CD4-positive, alpha-beta T cell (primary cell): ENCODE results near the gene DHDH. TPM values are rescaled to one million over a fixed set of nuclear protein-coding genes. Genes with fewer than 3 reads are reported as not detected.
A peak's percentile ranks its signal among the peaks of the same experiment; 100 is the strongest.
"Not testable (repeated sequence)": the region's sequence is repeated elsewhere in the genome, so short reads cannot be mapped to it uniquely, and the experiment has no call there.

ENCODE experiments used
- ATAC-seq: fragments of 200-7000 bp; cut with Tn5 transposase; one replicate; pipeline ENCODE4 v1.10.0; 2022; ENCODE audit warnings: mild to moderate bottlenecking; ENCODE audit not compliant: poor library complexity
- CTCF ChIA-PET: fragments of 350-600 bp; sonication (Branson Sonifier 250); formaldehyde crosslinking; loops from one replicate; lab custom pipeline; 2021; ENCODE audit warnings: antibody characterized with exemption, inconsistent platforms; lab: Charles Lee
- POLR2A ChIA-PET: fragments of 350-600 bp; sonication (Branson Sonifier 250); formaldehyde crosslinking; loops from one replicate; lab custom pipeline; 2021; ENCODE audit warnings: antibody characterized with exemption, inconsistent platforms; lab: Charles Lee
- DNase-seq, 14 experiments: peaks; one replicate each; pipeline ENCODE4 v3.0.0-alpha.2; 2013 to 2020; ENCODE audit warnings: mixed read lengths in 2 of 14
- H3K27ac ChIP-seq, 2 donors: one replicate each; pipeline versions ENCODE4 v1.5.1 to v1.7.0; 2013; ENCODE audit warnings: low read length in 2 of 2, low read depth in 1 of 2, mild to moderate bottlenecking in 1 of 2
- H3K27me3 ChIP-seq, 2 experiments: 1 replicate in 1 of 2; 2 replicates in 1 of 2; pipeline versions ENCODE4 v1.6.1 to v1.7.0; 2013; ENCODE audit warnings: low read length in 2 of 2, control low read depth in 1 of 2, mild to moderate bottlenecking in 1 of 2, moderate library complexity in 1 of 2; ENCODE audit not compliant: insufficient read depth in 2 of 2, control insufficient read depth in 1 of 2
- H3K36me3 ChIP-seq: one replicate; pipeline ENCODE4 v1.6.1; 2013; ENCODE audit warnings: low read length, control low read depth; ENCODE audit not compliant: insufficient read depth
- H3K4me1 ChIP-seq: one replicate; pipeline ENCODE4 v1.6.1; 2013; ENCODE audit warnings: low read length, control low read depth; ENCODE audit not compliant: insufficient read depth
- H3K4me3 ChIP-seq: one replicate; pipeline ENCODE4 v1.5.1; 2013; ENCODE audit warnings: mild to moderate bottlenecking, low read length, moderate library complexity
- H3K9me3 ChIP-seq, 2 experiments: 1 replicate in 1 of 2; 2 replicates in 1 of 2; pipeline versions ENCODE4 v1.6.1 to v1.7.0; 2013; ENCODE audit warnings: low read length in 2 of 2, mild to moderate bottlenecking in 2 of 2, control low read depth in 1 of 2, moderate library complexity in 1 of 2; ENCODE audit not compliant: control insufficient read depth in 1 of 2, insufficient read depth in 1 of 2
- H3K27ac Mint-ChIP-seq: one replicate; pipeline ENCODE4 v1.8.0; 2020; ENCODE audit warnings: mixed read lengths
- H3K27me3 Mint-ChIP-seq: one replicate; pipeline ENCODE4 v1.8.0; 2021; ENCODE audit warnings: mixed read lengths
- H3K36me3 Mint-ChIP-seq: one replicate; pipeline ENCODE4 v1.8.0; 2021; ENCODE audit warnings: low read depth, mixed read lengths
- H3K4me1 Mint-ChIP-seq: one replicate; pipeline ENCODE4 v1.8.0; 2021; ENCODE audit warnings: low read depth, mixed read lengths
- H3K4me3 Mint-ChIP-seq: one replicate; pipeline ENCODE4 v1.8.0; 2020; ENCODE audit warnings: mild to moderate bottlenecking, mixed read lengths
- H3K9me3 Mint-ChIP-seq: one replicate; pipeline ENCODE4 v1.8.0; 2020; ENCODE audit warnings: mixed read lengths
- intact Hi-C, 2 experiments: fragments of 100-400 bp; cut with DNase I in 1 of 2; cut with micrococcal nuclease in 1 of 2; formaldehyde crosslinking; loops; one replicate each; pipeline versions ENCODE4 v1.15.1 to v1.9.0; 2023 to 2025; cut with DNase I, micrococcal nuclease
- polyA plus RNA-seq, 2 donors: library from polyadenylated mRNA; unstranded; fragments of 120-200 nt; gene quantifications; one replicate each; pipeline ENCODE4 v1.2.1, GENCODE V29; 2013
- total RNA-seq, 174 experiments: library from RNA in 2 of 174; stranded (reverse) in 2 of 174; gene quantifications; one replicate each; pipeline ENCODE4 v1.2.3 and lab custom pipeline; 2021 to 2026
- TF ChIP-seq, protein P1 (sequence below): fragments of 200-600 bp; IDR thresholded peaks from one replicate; pipeline ENCODE4 v1.8.0; 2022; ENCODE audit warnings: antibody characterized with exemption, mild to moderate bottlenecking

DHDH gene
- total RNA-seq (1 to 10 TPM; 1.1 to 1.8 TPM), total RNA-seq (lab: John Stamatoyannopoulos, UW) (0 to 1.8 (median 0.41) reads per million in 172 experiments)
- 1.1 TPM for polyA plus RNA-seq (2013, experiment 1 of 2)
- polyA plus RNA-seq (2013, experiment 2 of 2): 0.61 TPM

DNA sequence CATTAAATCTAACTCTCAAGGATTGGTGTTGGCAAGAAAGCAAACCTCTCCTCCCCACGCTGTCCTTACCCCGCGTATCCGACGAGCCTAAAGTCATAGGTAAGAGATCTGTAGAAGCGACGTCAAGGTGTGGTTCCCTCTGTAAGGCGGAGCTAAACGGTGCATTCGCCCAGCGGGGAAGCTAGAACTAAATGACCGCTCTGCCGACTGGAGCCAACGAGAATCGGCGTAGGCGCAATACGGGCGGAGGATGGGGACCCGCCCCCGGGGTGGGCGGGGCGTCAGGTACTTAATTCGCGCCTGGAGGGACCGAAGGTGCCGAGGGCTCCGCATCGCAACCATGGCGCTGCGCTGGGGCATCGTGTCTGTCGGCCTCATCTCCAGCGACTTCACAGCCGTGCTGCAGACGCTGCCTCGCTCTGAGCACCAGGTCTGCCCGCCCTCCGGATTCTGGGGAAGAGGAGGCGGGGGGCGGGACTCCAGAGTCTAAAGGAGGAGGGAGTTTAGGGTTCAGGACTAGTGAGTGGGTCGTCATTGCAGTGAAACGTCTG lies at the start of gene DHDH:
Gene DHDH (plus strand): TSS at position 318 of the 551 bp plus-strand sequence. CDS start 23 bp downstream, at position 341.
- no peaks in the 10 kb centered on the region for H3K27me3 Mint-ChIP-seq
- H3K4me1 Mint-ChIP-seq: peaks cover 20% of the 10 kb centered on the region
- peak; percentile 96 for ATAC-seq
- POLR2A ChIA-PET: interaction anchor here (0.7 to 1.9 kb wide), 9 partner anchors 15 to 61 kb away, joined by 3 to 15 read pairs (median 6); partner anchors contain the start of genes FTL, NUCB1, PPP1R15A and RUVBL2
- H3K4me3 Mint-ChIP-seq: peak within 1 kb of the TSS; percentile 82
- no peaks in the 10 kb centered on the region for H3K36me3 Mint-ChIP-seq
- no peaks in the 10 kb centered on the region for H3K9me3 ChIP-seq
- H3K9me3 Mint-ChIP-seq: no peaks in the 10 kb centered on the region
- intact Hi-C loops: loop anchor here in 1 of 2 experiments (2.0 to 5.0 kb wide), 3 partner anchors 33 to 59 kb away; partner anchors contain the start of genes GYS1, NUCB1 and RUVBL2
- no peaks in the 10 kb centered on the region for H3K27me3 ChIP-seq
- H3K4me1 ChIP-seq: peaks cover 14% of the 10 kb centered on the region
- H3K36me3 ChIP-seq: no peaks in the 10 kb centered on the region
- TF ChIP-seq, protein P1, sequence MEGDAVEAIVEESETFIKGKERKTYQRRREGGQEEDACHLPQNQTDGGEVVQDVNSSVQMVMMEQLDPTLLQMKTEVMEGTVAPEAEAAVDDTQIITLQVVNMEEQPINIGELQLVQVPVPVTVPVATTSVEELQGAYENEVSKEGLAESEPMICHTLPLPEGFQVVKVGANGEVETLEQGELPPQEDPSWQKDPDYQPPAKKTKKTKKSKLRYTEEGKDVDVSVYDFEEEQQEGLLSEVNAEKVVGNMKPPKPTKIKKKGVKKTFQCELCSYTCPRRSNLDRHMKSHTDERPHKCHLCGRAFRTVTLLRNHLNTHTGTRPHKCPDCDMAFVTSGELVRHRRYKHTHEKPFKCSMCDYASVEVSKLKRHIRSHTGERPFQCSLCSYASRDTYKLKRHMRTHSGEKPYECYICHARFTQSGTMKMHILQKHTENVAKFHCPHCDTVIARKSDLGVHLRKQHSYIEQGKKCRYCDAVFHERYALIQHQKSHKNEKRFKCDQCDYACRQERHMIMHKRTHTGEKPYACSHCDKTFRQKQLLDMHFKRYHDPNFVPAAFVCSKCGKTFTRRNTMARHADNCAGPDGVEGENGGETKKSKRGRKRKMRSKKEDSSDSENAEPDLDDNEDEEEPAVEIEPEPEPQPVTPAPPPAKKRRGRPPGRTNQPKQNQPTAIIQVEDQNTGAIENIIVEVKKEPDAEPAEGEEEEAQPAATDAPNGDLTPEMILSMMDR: no peak
- H3K27ac Mint-ChIP-seq: peak within 1 kb of the TSS; percentile 77
- H3K4me3 ChIP-seq: peak within 1 kb of the TSS; percentile 63
- CTCF ChIA-PET: interaction anchor here (1.2 to 1.7 kb wide), 2 partner anchors 34 to 38 kb away, joined by 3 to 8 read pairs; partner anchors contain the start of gene NUCB1
- peak; percentile 77 to 96 (median 86) for DNase-seq
- H3K27ac ChIP-seq: peak within 1 kb of the TSS in 1 of 2 donors; percentile 25

DNA sequence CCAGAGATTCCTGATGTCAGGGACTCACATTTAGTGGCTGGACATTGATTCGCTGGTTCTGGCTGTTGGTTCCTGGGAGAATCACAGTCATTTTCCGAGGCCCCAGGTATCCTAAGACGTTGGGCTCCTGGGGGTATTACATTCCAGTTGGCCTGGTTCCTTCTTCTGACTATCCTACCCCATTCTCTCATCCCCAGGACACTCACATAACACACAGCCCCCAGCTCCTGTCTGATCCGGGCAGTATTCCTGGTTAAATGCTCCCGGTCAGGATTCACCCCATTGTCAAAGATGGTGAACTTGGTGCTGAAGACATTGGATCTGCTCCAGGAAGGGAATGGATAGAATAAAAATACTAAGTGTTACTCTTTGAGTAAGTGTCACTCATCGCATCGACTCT lies 49.8 kb upstream of the DHDH start:
- H3K27me3 Mint-ChIP-seq: no peaks in the 10 kb centered on the region

GRCh38 chr19:48887861-48888612 lies 45.5 kb upstream of the DHDH start:
- TF ChIP-seq, protein P1: no peak
- CTCF ChIA-PET: no interaction called here
- Histone ChIP-seq H3K4me3 (no peak overlapping the region), H3K4me1 (no peaks in the 10 kb centered on the region), H3K27ac (no peak overlapping the region), H3K36me3 (no peaks in the 10 kb centered on the region), H3K9me3 (no peaks in the 10 kb centered on the region), H3K27me3 (no peaks in the 10 kb centered on the region)
- intact Hi-C loops: no loop called here
- no peak overlapping the region for H3K27ac Mint-ChIP-seq
- no peak overlapping the region for H3K4me3 Mint-ChIP-seq
- H3K36me3 Mint-ChIP-seq: no peaks in the 10 kb centered on the region
- H3K9me3 Mint-ChIP-seq: no peaks in the 10 kb centered on the region
- H3K4me1 Mint-ChIP-seq: no peaks in the 10 kb centered on the region
- POLR2A ChIA-PET: no interaction called here
- peaks cover 21% of the 10 kb centered on the region for H3K27me3 Mint-ChIP-seq
- no peak for DNase-seq
- no peak for ATAC-seq

More for the DNA sequence above, 49.8 kb upstream of the DHDH start:
- peaks cover under 1% of the 10 kb centered on the region for H3K4me1 Mint-ChIP-seq
- Histone ChIP-seq H3K27me3 (no peaks in the 10 kb centered on the region), H3K36me3 (peaks cover under 1% of the 10 kb centered on the region), H3K27ac (no peak overlapping the region), H3K4me1 (no peaks in the 10 kb centered on the region), H3K4me3 (no peak overlapping the region), H3K9me3 (no peaks in the 10 kb centered on the region)
- no peak for ATAC-seq
- no peak overlapping the region for H3K27ac Mint-ChIP-seq
- no peaks in the 10 kb centered on the region for H3K9me3 Mint-ChIP-seq
- DNase-seq: no peak
- TF ChIP-seq, protein P1: no peak
- H3K4me3 Mint-ChIP-seq: no peak overlapping the region
- ChIA-PET CTCF (no interaction called here), POLR2A (interaction anchor here (1.0 kb wide), 1 partner anchor 12 kb away, joined by 3 read pairs; the partner anchor contains the start of gene PPP1R15A)
- peaks cover 2% of the 10 kb centered on the region for H3K36me3 Mint-ChIP-seq
- intact Hi-C loops: no loop called here

GRCh38 chr19:48889496-48889895 lies 44.0 kb upstream of the DHDH start:
- H3K27ac Mint-ChIP-seq, H3K27ac ChIP-seq, POLR2A ChIA-PET, H3K27me3 ChIP-seq, DNase-seq, H3K9me3 ChIP-seq, CTCF ChIA-PET, H3K9me3 Mint-ChIP-seq, H3K4me1 ChIP-seq, H3K4me1 Mint-ChIP-seq, H3K4me3 Mint-ChIP-seq, H3K36me3 Mint-ChIP-seq, intact Hi-C loops, H3K4me3 ChIP-seq, ATAC-seq, H3K36me3 ChIP-seq: not testable (repeated sequence)
- peaks cover 31% of the 10 kb centered on the region for H3K27me3 Mint-ChIP-seq
